Nephron progenitor cell (in vitro differentiated cells): ENCODE results near the gene HHIPL1.
A peak's percentile ranks its signal among the peaks of the same experiment; 100 is the strongest.

Experiments
- DNase-seq: peaks from one replicate; pipeline ENCODE4 v3.0.0; 2021
- H3K27ac Mint-ChIP-seq: 2 replicates; pipeline ENCODE4 v1.8.0; 2021; ENCODE audit warnings: mild to moderate bottlenecking, moderate library complexity, mixed read lengths
- H3K27me3 Mint-ChIP-seq: 2 replicates; pipeline ENCODE4 v1.8.0; 2021; ENCODE audit warnings: mild to moderate bottlenecking, low read depth, mixed read lengths; ENCODE audit not compliant: poor library complexity
- H3K36me3 Mint-ChIP-seq: 2 replicates; pipeline ENCODE4 v1.8.0; 2021; ENCODE audit warnings: low read depth, mixed read lengths
- H3K4me1 Mint-ChIP-seq: 2 replicates; pipeline ENCODE4 v1.8.0; 2021; ENCODE audit warnings: mixed read lengths
- H3K4me3 Mint-ChIP-seq: 2 replicates; pipeline ENCODE4 v1.8.0; 2021; ENCODE audit warnings: mild to moderate bottlenecking, moderate library complexity, mixed read lengths
- H3K9me3 Mint-ChIP-seq: 2 replicates; pipeline ENCODE4 v1.8.0; 2021; ENCODE audit warnings: mild to moderate bottlenecking, moderate library complexity, mixed read lengths
- CTCF ChIP-seq: fragments of 200-600 bp; sonication (generic); IDR thresholded peaks from 2 replicates; pipeline ENCODE4 v1.5.0; 2021; ENCODE audit warnings: antibody characterized with exemption

Gene HHIPL1

GRCh38 chr14:99644723-99645544 lies at the start of gene HHIPL1:
TSS of gene HHIPL1 (plus strand) at chr14:99645129. CDS start at chr14:99645208, 79 bp downstream.
- peaks cover 20% of the 10 kb centered on the region for H3K4me1 Mint-ChIP-seq
- H3K27ac Mint-ChIP-seq: no peak within 1 kb of the TSS
- H3K4me3 Mint-ChIP-seq: peak within 1 kb of the TSS; percentile 71
- peaks cover 37% of the 10 kb centered on the region for H3K27me3 Mint-ChIP-seq
- no peaks in the 10 kb centered on the region for H3K36me3 Mint-ChIP-seq
- TF ChIP-seq CTCF: no peak
- DNase-seq: peak; percentile 70
- H3K9me3 Mint-ChIP-seq: no peaks in the 10 kb centered on the region

GRCh38 chr14:99595524-99595923 lies 49.4 kb upstream of the HHIPL1 start:
- Mint-ChIP-seq H3K4me1 (peaks cover 78% of the 10 kb centered on the region), H3K9me3 (no peaks in the 10 kb centered on the region), H3K27me3 (no peaks in the 10 kb centered on the region), H3K36me3 (no peaks in the 10 kb centered on the region), H3K27ac (no peak overlapping the region), H3K4me3 (no peak overlapping the region)
- TF ChIP-seq CTCF: no peak
- DNase-seq: no peak

- Mint-ChIP-seq H3K36me3 (no peaks in the 10 kb centered on the region), H3K4me3 (no peak overlapping the region), H3K4me1 (peaks cover 79% of the 10 kb centered on the region), H3K27ac (peak overlapping the region; percentile 82), H3K27me3 (peaks cover under 1% of the 10 kb centered on the region), H3K9me3 (no peaks in the 10 kb centered on the region)
- DNase-seq: no peak
- no peak for TF ChIP-seq CTCF
Measured at GRCh38 chr14:99596071-99596627, 48.8 kb upstream of the HHIPL1 start.

GRCh38 chr14:99596772-99597171 lies 48.2 kb upstream of the HHIPL1 start:
- no peak overlapping the region for H3K27ac Mint-ChIP-seq
- no peak for DNase-seq
- no peaks in the 10 kb centered on the region for H3K36me3 Mint-ChIP-seq
- H3K4me3 Mint-ChIP-seq: no peak overlapping the region
- TF ChIP-seq CTCF: no peak
- H3K27me3 Mint-ChIP-seq: peaks cover 7% of the 10 kb centered on the region
- no peaks in the 10 kb centered on the region for H3K9me3 Mint-ChIP-seq
- peaks cover 83% of the 10 kb centered on the region for H3K4me1 Mint-ChIP-seq

GRCh38 chr14:99597911-99598600 lies 46.9 kb upstream of the HHIPL1 start:
- Mint-ChIP-seq H3K27ac (no peak overlapping the region), H3K4me1 (peaks cover 82% of the 10 kb centered on the region), H3K9me3 (no peaks in the 10 kb centered on the region), H3K36me3 (no peaks in the 10 kb centered on the region), H3K27me3 (peaks cover 16% of the 10 kb centered on the region), H3K4me3 (no peak overlapping the region)
- no peak for DNase-seq
- no peak for TF ChIP-seq CTCF
